ENCODE measurements around the gene TCIRG1. TPM values are rescaled to one million over a fixed set of nuclear protein-coding genes. Genes with fewer than 3 reads are reported as not detected.

Gene TCIRG1
- total RNA-seq, 1 donor from 2014 or later, result 121 TPM

GRCh38 chr11:68042219-68043028 lies 3.6 kb downstream of the TCIRG1 start:
- DNase-seq (ENCODE audit: extremely low spot score in 2 of 2), result no peak
- peak overlapping the region; percentile 96 for H3K27ac ChIP-seq
- TF ChIP-seq POLR2A (IDR thresholded peaks at IDR 0.05), result no peak
- TF ChIP-seq, protein P1, sequence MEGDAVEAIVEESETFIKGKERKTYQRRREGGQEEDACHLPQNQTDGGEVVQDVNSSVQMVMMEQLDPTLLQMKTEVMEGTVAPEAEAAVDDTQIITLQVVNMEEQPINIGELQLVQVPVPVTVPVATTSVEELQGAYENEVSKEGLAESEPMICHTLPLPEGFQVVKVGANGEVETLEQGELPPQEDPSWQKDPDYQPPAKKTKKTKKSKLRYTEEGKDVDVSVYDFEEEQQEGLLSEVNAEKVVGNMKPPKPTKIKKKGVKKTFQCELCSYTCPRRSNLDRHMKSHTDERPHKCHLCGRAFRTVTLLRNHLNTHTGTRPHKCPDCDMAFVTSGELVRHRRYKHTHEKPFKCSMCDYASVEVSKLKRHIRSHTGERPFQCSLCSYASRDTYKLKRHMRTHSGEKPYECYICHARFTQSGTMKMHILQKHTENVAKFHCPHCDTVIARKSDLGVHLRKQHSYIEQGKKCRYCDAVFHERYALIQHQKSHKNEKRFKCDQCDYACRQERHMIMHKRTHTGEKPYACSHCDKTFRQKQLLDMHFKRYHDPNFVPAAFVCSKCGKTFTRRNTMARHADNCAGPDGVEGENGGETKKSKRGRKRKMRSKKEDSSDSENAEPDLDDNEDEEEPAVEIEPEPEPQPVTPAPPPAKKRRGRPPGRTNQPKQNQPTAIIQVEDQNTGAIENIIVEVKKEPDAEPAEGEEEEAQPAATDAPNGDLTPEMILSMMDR (IDR thresholded peaks at IDR 0.05), result no peak
- TF ChIP-seq POLR2AphosphoS5 (IDR thresholded peaks at IDR 0.05; ENCODE audit: insufficient read depth in 1 of 2, low read depth in 1 of 2), result no peak

DNA sequence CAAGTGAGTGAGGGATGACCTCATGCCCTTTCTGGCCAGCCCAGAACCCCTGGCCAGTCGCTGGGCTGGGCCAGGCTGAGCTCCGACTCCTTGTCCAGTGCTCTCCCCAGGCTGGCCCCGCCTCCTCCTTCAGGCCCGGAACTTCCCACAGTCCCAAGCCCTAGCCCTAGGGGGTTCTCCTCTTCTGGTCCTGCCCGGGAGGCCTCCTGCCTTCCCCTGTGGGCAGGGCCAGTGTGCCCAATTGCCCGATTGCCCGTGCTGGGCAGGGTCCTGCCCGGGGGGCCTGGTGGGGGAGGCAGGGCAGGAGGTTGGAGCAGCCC lies 4.2 kb downstream of the TCIRG1 start:
- peak overlapping the region; percentile 96 for H3K27ac ChIP-seq
- intact Hi-C loops (cut with DNase I), result no loop called here
- TF ChIP-seq POLR2AphosphoS5 (IDR thresholded peaks at IDR 0.05; ENCODE audit: insufficient read depth in 1 of 2, low read depth in 1 of 2) (no peak), POLR2A (IDR thresholded peaks at IDR 0.05) (no peak)
- no peaks in the 10 kb centered on the region for H3K9me3 ChIP-seq
- no peaks in the 10 kb centered on the region for H3K27me3 ChIP-seq
- no peak for DNase-seq (ENCODE audit: extremely low spot score in 2 of 2)
- peaks cover 0 to 7% of the 10 kb centered on the region in 2 donors for H3K36me3 ChIP-seq
- peak overlapping the region; percentile 19 to 33 for H3K4me3 ChIP-seq
- peaks cover 62% of the 10 kb centered on the region for H3K4me1 ChIP-seq

More at GRCh38 chr11:68042219-68043028, 3.6 kb downstream of the TCIRG1 start:
- Histone ChIP-seq H3K4me1 (peaks cover 67% of the 10 kb centered on the region), H3K9me3 (no peaks in the 10 kb centered on the region), H3K27me3 (no peaks in the 10 kb centered on the region), H3K4me3 (peak overlapping the region in 1 of 2 donors; percentile 19), H3K36me3 (peaks cover 0 to 7% of the 10 kb centered on the region in 2 donors)
- intact Hi-C loops (cut with DNase I), result no loop called here

DNA sequence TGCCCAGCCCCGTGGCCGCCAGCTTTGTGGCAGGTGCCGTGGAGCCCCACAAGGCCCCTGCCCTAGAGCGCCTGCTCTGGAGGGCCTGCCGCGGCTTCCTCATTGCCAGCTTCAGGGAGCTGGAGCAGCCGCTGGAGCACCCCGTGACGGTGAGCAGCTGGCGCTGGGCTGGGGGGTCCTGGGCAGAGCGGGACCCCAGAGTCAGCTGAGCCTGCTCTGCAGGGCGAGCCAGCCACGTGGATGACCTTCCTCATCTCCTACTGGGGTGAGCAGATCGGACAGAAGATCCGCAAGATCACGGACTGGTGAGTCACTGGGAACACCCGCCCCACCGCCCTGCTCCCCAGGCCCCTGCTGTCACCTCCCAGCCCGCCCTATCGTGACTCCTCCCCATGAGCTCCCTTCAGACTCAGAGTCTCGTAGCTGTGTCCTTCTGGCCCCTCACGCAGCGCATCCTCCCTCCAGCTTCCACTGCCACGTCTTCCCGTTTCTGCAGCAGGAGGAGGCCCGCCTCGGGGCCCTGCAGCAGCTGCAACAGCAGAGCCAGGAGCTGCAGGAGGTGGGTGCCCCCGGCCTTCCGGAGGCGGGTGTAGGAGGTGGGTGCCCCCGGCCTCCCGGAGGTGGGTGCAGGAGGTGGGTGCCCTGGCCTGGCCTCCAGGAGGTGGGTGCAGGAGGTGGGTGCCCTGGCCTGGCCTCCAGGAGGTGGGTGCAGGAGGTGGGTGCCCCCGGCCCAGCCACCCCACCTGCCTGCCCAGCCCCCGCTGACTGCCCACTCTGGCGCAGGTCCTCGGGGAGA lies 4.7 kb downstream of the TCIRG1 start:
- no peaks in the 10 kb centered on the region for H3K27me3 ChIP-seq
- peak overlapping the region; percentile 96 for H3K27ac ChIP-seq
- H3K36me3 ChIP-seq, result peaks cover 0 to 7% of the 10 kb centered on the region in 2 donors
- peak in 1 of 2 donors; percentile 77 for TF ChIP-seq POLR2AphosphoS5 (IDR thresholded peaks at IDR 0.05; ENCODE audit: insufficient read depth in 1 of 2, low read depth in 1 of 2)
- no peak for TF ChIP-seq POLR2A (IDR thresholded peaks at IDR 0.05)
- TF ChIP-seq, protein P1 (IDR thresholded peaks at IDR 0.05), result no peak
- intact Hi-C loops (cut with DNase I), result no loop called here
- H3K4me1 ChIP-seq, result peaks cover 56% of the 10 kb centered on the region
- DNase-seq (ENCODE audit: extremely low spot score in 2 of 2), result no peak
- H3K4me3 ChIP-seq, result peak overlapping the region; percentile 19 to 33
- H3K9me3 ChIP-seq, result no peaks in the 10 kb centered on the region

DNA sequence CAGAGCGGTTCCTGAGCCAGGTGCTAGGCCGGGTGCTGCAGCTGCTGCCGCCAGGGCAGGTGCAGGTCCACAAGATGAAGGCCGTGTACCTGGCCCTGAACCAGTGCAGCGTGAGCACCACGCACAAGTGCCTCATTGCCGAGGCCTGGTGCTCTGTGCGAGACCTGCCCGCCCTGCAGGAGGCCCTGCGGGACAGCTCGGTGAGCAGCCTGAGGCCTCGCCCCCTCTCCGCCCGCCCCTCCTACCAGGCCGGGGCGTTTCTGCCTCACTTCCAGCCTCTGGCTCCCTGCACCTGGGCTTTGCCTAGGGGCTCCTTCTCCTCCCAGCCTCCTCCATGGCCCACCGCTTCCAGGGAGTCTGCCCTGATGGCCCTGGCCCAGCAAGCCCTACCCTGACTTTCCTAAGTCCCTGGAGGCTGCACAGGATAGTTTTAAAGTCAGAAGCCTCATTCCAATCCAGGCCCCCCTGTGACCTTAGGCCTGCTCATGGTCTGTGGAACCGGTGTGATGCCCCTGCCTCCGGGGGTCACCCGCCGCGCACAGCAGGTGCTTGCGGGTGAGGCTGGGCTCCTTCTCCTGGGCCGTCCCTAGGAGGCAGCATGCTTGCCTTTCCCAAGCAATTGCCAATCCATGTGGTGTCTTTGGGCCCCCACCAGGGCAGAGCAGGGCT lies 5.5 kb downstream of the TCIRG1 start:
- no peaks in the 10 kb centered on the region for H3K27me3 ChIP-seq
- peak overlapping the region in 1 of 2 donors; percentile 33 for H3K4me3 ChIP-seq
- intact Hi-C loops (cut with DNase I), result no loop called here
- H3K36me3 ChIP-seq, result peaks cover 0 to 10% of the 10 kb centered on the region in 2 donors
- TF ChIP-seq, protein P1 (IDR thresholded peaks at IDR 0.05), result no peak
- TF ChIP-seq POLR2AphosphoS5 (IDR thresholded peaks at IDR 0.05; ENCODE audit: insufficient read depth in 1 of 2, low read depth in 1 of 2) (no peak), POLR2A (IDR thresholded peaks at IDR 0.05) (no peak)
- no peaks in the 10 kb centered on the region for H3K9me3 ChIP-seq
- peaks cover 51% of the 10 kb centered on the region for H3K4me1 ChIP-seq
- no peak for DNase-seq (ENCODE audit: extremely low spot score in 2 of 2)
- H3K27ac ChIP-seq, result peak overlapping the region; percentile 96

- peaks cover 0 to 16% of the 10 kb centered on the region in 2 donors for H3K36me3 ChIP-seq
- H3K9me3 ChIP-seq, result no peaks in the 10 kb centered on the region
- H3K27me3 ChIP-seq, result no peaks in the 10 kb centered on the region
- TF ChIP-seq POLR2A (IDR thresholded peaks at IDR 0.05), result no peak
- TF ChIP-seq, protein P1 (IDR thresholded peaks at IDR 0.05), result no peak
- TF ChIP-seq POLR2AphosphoS5 (IDR thresholded peaks at IDR 0.05; ENCODE audit: insufficient read depth in 1 of 2, low read depth in 1 of 2), result no peak
- intact Hi-C loops (cut with DNase I), result no loop called here
- peak overlapping the region; percentile 96 for H3K27ac ChIP-seq
- H3K4me1 ChIP-seq, result peaks cover 45% of the 10 kb centered on the region
- H3K4me3 ChIP-seq, result no peak overlapping the region
- no peak for DNase-seq (ENCODE audit: extremely low spot score in 2 of 2)
These were observed 6.1 kb downstream of the TCIRG1 start for GRCh38 chr11:68044898-68045351.
